Natural killer cell treated with Interleukin-12 subunit alpha and Interleukin-12 subunit beta and Interleukin-15 and Interleukin-18, amount 100 ng/mL, for 72 hours (primary cell): Measurements from ENCODE around the gene ARHGAP30. TPM values are rescaled to one million over a fixed set of nuclear protein-coding genes. Genes with fewer than 3 reads are reported as not detected.

Experiments used
- ATAC-seq, 2 donors: fragments of 150-1000 bp; cut with Tn5 transposase in 1 of 2; sonication (Bioruptor Pico), chemical (Tn5 transposase) in 1 of 2; 2 replicates each; pipeline ENCODE4 v1.10.0; 2021
- DNase-seq: peaks from one replicate; pipeline ENCODE4 v3.0.0; 2022; ENCODE audit warnings: low spot score
- H3K27ac Mint-ChIP-seq, 2 donors: 1 replicate in 1 of 2; 2 replicates in 1 of 2; pipeline ENCODE4 v1.8.0; 2022; ENCODE audit warnings: mixed read lengths in 2 of 2, mild to moderate bottlenecking in 1 of 2, moderate library complexity in 1 of 2
- H3K27me3 Mint-ChIP-seq, 2 donors: 1 replicate in 1 of 2; 2 replicates in 1 of 2; pipeline ENCODE4 v1.8.0; 2022; ENCODE audit warnings: mixed read lengths in 2 of 2
- H3K36me3 Mint-ChIP-seq: one replicate; pipeline ENCODE4 v1.8.0; 2022; ENCODE audit warnings: mixed read lengths
- H3K4me1 Mint-ChIP-seq, 2 donors: 1 replicate in 1 of 2; 2 replicates in 1 of 2; pipeline ENCODE4 v1.8.0; 2022; ENCODE audit warnings: low read depth in 2 of 2, mixed read lengths in 2 of 2, mild to moderate bottlenecking in 1 of 2
- H3K4me3 Mint-ChIP-seq: one replicate; pipeline ENCODE4 v1.8.0; 2022; ENCODE audit warnings: mixed read lengths
- H3K9me3 Mint-ChIP-seq: 2 replicates; pipeline ENCODE4 v1.8.0; 2022; ENCODE audit warnings: mixed read lengths
- total RNA-seq, 2 donors: library from RNA; stranded (reverse); gene quantifications; one replicate each; pipeline ENCODE4 v1.2.3, GENCODE V29; 2022

Gene ARHGAP30
- total RNA-seq, 2 donors from 2014 or later, result 217 to 250 TPM

- ATAC-seq (no peak), DNase-seq (no peak)
- Mint-ChIP-seq H3K27me3 (no peaks in the 10 kb centered on the region), H3K9me3 (no peaks in the 10 kb centered on the region), H3K36me3 (no peaks in the 10 kb centered on the region), H3K27ac (no peak overlapping the region), H3K4me1 (peaks cover 0 to 8% of the 10 kb centered on the region in 2 donors), H3K4me3 (no peak overlapping the region)
These were observed 15.5 kb upstream of the ARHGAP30 start for GRCh38 chr1:161085165-161085564.

- DNase-seq (no peak), ATAC-seq (no peak)
- H3K36me3 Mint-ChIP-seq, result no peaks in the 10 kb centered on the region
- peak overlapping the region in 1 of 2 donors; percentile 4 for H3K27ac Mint-ChIP-seq
- H3K9me3 Mint-ChIP-seq, result no peaks in the 10 kb centered on the region
- no peaks in the 10 kb centered on the region for H3K27me3 Mint-ChIP-seq
- peaks cover 0 to 12% of the 10 kb centered on the region in 2 donors for H3K4me1 Mint-ChIP-seq
- H3K4me3 Mint-ChIP-seq, result no peak overlapping the region
These were observed 14.9 kb upstream of the ARHGAP30 start for GRCh38 chr1:161084597-161084988.

- no peaks in the 10 kb centered on the region for H3K27me3 Mint-ChIP-seq
- no peaks in the 10 kb centered on the region for H3K9me3 Mint-ChIP-seq
- peaks cover 0 to 12% of the 10 kb centered on the region in 2 donors for H3K4me1 Mint-ChIP-seq
- DNase-seq, result no peak
- peak overlapping the region in 1 of 2 donors; percentile 4 for H3K27ac Mint-ChIP-seq
- H3K36me3 Mint-ChIP-seq, result no peaks in the 10 kb centered on the region
- no peak for ATAC-seq
- H3K4me3 Mint-ChIP-seq, result no peak overlapping the region
These were observed 14.3 kb upstream of the ARHGAP30 start for GRCh38 chr1:161083748-161084596.

- Mint-ChIP-seq H3K9me3 (no peaks in the 10 kb centered on the region), H3K27me3 (no peaks in the 10 kb centered on the region), H3K36me3 (no peaks in the 10 kb centered on the region), H3K4me1 (peaks cover 0 to 12% of the 10 kb centered on the region in 2 donors), H3K4me3 (no peak overlapping the region), H3K27ac (peak overlapping the region in 1 of 2 donors; percentile 47)
- DNase-seq (peak; percentile 79), ATAC-seq (peak; percentile 88 to 90)
These were observed 13.5 kb upstream of the ARHGAP30 start for GRCh38 chr1:161082996-161083747.

GRCh38 chr1:161082483-161082882 lies 12.8 kb upstream of the ARHGAP30 start:
- no peaks in the 10 kb centered on the region for H3K27me3 Mint-ChIP-seq
- DNase-seq (no peak), ATAC-seq (no peak)
- H3K4me1 Mint-ChIP-seq, result peaks cover 0 to 12% of the 10 kb centered on the region in 2 donors
- no peak overlapping the region for H3K4me3 Mint-ChIP-seq
- no peaks in the 10 kb centered on the region for H3K9me3 Mint-ChIP-seq
- no peaks in the 10 kb centered on the region for H3K36me3 Mint-ChIP-seq
- H3K27ac Mint-ChIP-seq, result peak overlapping the region in 1 of 2 donors; percentile 47

GRCh38 chr1:161081519-161081918 lies 11.8 kb upstream of the ARHGAP30 start:
- DNase-seq (no peak), ATAC-seq (no peak)
- no peaks in the 10 kb centered on the region for H3K9me3 Mint-ChIP-seq
- H3K4me3 Mint-ChIP-seq, result no peak overlapping the region
- H3K36me3 Mint-ChIP-seq, result no peaks in the 10 kb centered on the region
- H3K4me1 Mint-ChIP-seq, result peaks cover 0 to 12% of the 10 kb centered on the region in 2 donors
- H3K27me3 Mint-ChIP-seq, result no peaks in the 10 kb centered on the region
- peak overlapping the region in 1 of 2 donors; percentile 30 for H3K27ac Mint-ChIP-seq

- Mint-ChIP-seq H3K4me1 (peaks cover 0 to 12% of the 10 kb centered on the region in 2 donors), H3K36me3 (no peaks in the 10 kb centered on the region), H3K27ac (no peak overlapping the region), H3K9me3 (no peaks in the 10 kb centered on the region), H3K27me3 (no peaks in the 10 kb centered on the region), H3K4me3 (no peak overlapping the region)
- no peak for ATAC-seq
- no peak for DNase-seq
These were observed 11.0 kb upstream of the ARHGAP30 start for GRCh38 chr1:161080441-161081405.

GRCh38 chr1:161079436-161080110 lies 9.9 kb upstream of the ARHGAP30 start:
- no peak for ATAC-seq
- H3K4me3 Mint-ChIP-seq, result no peak overlapping the region
- H3K27ac Mint-ChIP-seq, result peak overlapping the region in 1 of 2 donors; percentile 47
- DNase-seq, result no peak
- H3K4me1 Mint-ChIP-seq, result peaks cover under 1 to 14% of the 10 kb centered on the region in 2 donors
- no peaks in the 10 kb centered on the region for H3K36me3 Mint-ChIP-seq
- no peaks in the 10 kb centered on the region for H3K9me3 Mint-ChIP-seq
- H3K27me3 Mint-ChIP-seq, result no peaks in the 10 kb centered on the region

- H3K9me3 Mint-ChIP-seq, result no peaks in the 10 kb centered on the region
These were observed 7.7 kb upstream of the ARHGAP30 start for GRCh38 chr1:161077426-161077825.

GRCh38 chr1:161076410-161076809 lies 6.7 kb upstream of the ARHGAP30 start:
- H3K4me1 Mint-ChIP-seq, result peaks cover 13 to 21% of the 10 kb centered on the region in 2 donors
- H3K36me3 Mint-ChIP-seq, result no peaks in the 10 kb centered on the region
- no peak overlapping the region for H3K4me3 Mint-ChIP-seq
- DNase-seq (no peak), ATAC-seq (no peak)
- no peak overlapping the region for H3K27ac Mint-ChIP-seq
- no peaks in the 10 kb centered on the region for H3K9me3 Mint-ChIP-seq
- H3K27me3 Mint-ChIP-seq, result no peaks in the 10 kb centered on the region

More at GRCh38 chr1:161077426-161077825, 7.7 kb upstream of the ARHGAP30 start:
- no peak overlapping the region for H3K4me3 Mint-ChIP-seq
- no peaks in the 10 kb centered on the region for H3K36me3 Mint-ChIP-seq
- DNase-seq, result no peak
- H3K4me1 Mint-ChIP-seq, result peaks cover 5 to 15% of the 10 kb centered on the region in 2 donors
- H3K27me3 Mint-ChIP-seq, result no peaks in the 10 kb centered on the region
- ATAC-seq, result no peak
- no peak overlapping the region for H3K27ac Mint-ChIP-seq

GRCh38 chr1:161074676-161075368 lies 5.1 kb upstream of the ARHGAP30 start:
- no peak overlapping the region for H3K4me3 Mint-ChIP-seq
- no peaks in the 10 kb centered on the region for H3K27me3 Mint-ChIP-seq
- no peaks in the 10 kb centered on the region for H3K36me3 Mint-ChIP-seq
- H3K9me3 Mint-ChIP-seq, result no peaks in the 10 kb centered on the region
- peak overlapping the region in 1 of 2 donors; percentile 17 for H3K27ac Mint-ChIP-seq
- H3K4me1 Mint-ChIP-seq, result peaks cover 28% of the 10 kb centered on the region in 2 donors
- no peak for ATAC-seq
- no peak for DNase-seq

- H3K9me3 Mint-ChIP-seq, result no peaks in the 10 kb centered on the region
- peaks cover 32 to 37% of the 10 kb centered on the region in 2 donors for H3K4me1 Mint-ChIP-seq
- no peaks in the 10 kb centered on the region for H3K27me3 Mint-ChIP-seq
- no peak overlapping the region for H3K4me3 Mint-ChIP-seq
- H3K27ac Mint-ChIP-seq, result peak overlapping the region in 1 of 2 donors; percentile 17
- no peaks in the 10 kb centered on the region for H3K36me3 Mint-ChIP-seq
- no peak for DNase-seq
- no peak for ATAC-seq
These were observed 3.9 kb upstream of the ARHGAP30 start for GRCh38 chr1:161073474-161074121.
